HepG2 (cell line): ENCODE data around the gene PTPRF. TPM values are rescaled to one million over a fixed set of nuclear protein-coding genes. Genes with fewer than 3 reads are reported as not detected.

Experiments used
- CBX5 ChIP-seq: sonication (generic); formaldehyde crosslinking; IDR thresholded peaks from 2 replicates; pipeline ENCODE4 v1.4.0; 2020; ENCODE audit warnings: missing genetic modification reagents, borderline replicate concordance
- CEBPG ChIP-seq: IDR thresholded peaks from 2 replicates; pipeline ENCODE4 v1.6.1; 2016
- CHCHD3 ChIP-seq: sonication (generic); formaldehyde crosslinking; IDR thresholded peaks from 2 replicates; pipeline ENCODE4 v1.8.0; 2022; ENCODE audit warnings: mild to moderate bottlenecking, missing genetic modification reagents, moderate library complexity
- KDM2A ChIP-seq: sonication (generic); formaldehyde crosslinking; IDR thresholded peaks from 2 replicates; pipeline ENCODE4 v1.4.0; 2020; ENCODE audit warnings: low read depth, missing genetic modification reagents, borderline replicate concordance
- TBX3 ChIP-seq: fragments of 450-650 bp; IDR thresholded peaks from 2 replicates; pipeline ENCODE4 v1.6.1; 2017; ENCODE audit warnings: antibody characterized with exemption, mild to moderate bottlenecking, inconsistent platforms, borderline replicate concordance
- ZBTB21 ChIP-seq: sonication (generic); formaldehyde crosslinking; IDR thresholded peaks from 2 replicates; pipeline ENCODE4 v1.4.0; 2020; ENCODE audit warnings: missing genetic modification reagents
- ZNF17 ChIP-seq: sonication (generic); formaldehyde crosslinking; IDR thresholded peaks from 2 replicates; pipeline ENCODE4 v1.5.0; 2020; ENCODE audit warnings: mild to moderate bottlenecking, missing genetic modification reagents
- ZNF3 ChIP-seq: IDR thresholded peaks from 2 replicates; pipeline ENCODE4 v1.7.0; 2017; ENCODE audit warnings: inconsistent platforms
- polyA plus RNA-seq, 8 experiments: library from polyadenylated mRNA; depleted of rRNA in 3 of 8; stranded (reverse) in 7 of 8; unstranded in 1 of 8; fragments of >200 nt; fragmentation: Illumina TruSeq in 4 of 8; extraction: Trizol in 4 of 8; gene quantifications; 2 replicates each; pipeline versions ENCODE4 v1.2.1 to v1.2.3, GENCODE V29; 2011 to 2016; ENCODE audit warnings: low read depth in 4 of 8, missing spikeins in 1 of 8, mixed read lengths in 1 of 8; ENCODE audit not compliant: insufficient read depth in 1 of 8
- total RNA-seq, 5 experiments: library from RNA; depleted of rRNA; stranded (reverse); fragments of >200 nt; fragmentation: Illumina TruSeq; extraction: Trizol; gene quantifications; 2 replicates each; pipeline ENCODE4 v1.2.3, GENCODE V29; 2016; ENCODE audit warnings: low read depth in 1 of 5
- TF ChIP-seq, protein P1 (sequence below): sonication (generic); formaldehyde crosslinking; IDR thresholded peaks from 2 replicates; pipeline ENCODE4 v1.9.0; 2021; ENCODE audit warnings: missing genetic modification reagents, borderline replicate concordance
- TF ChIP-seq, protein P2 (sequence below): sonication (generic); formaldehyde crosslinking; conservative IDR thresholded peaks from 2 replicates; pipeline ENCODE4 v1.4.0; 2020; ENCODE audit warnings: mild to moderate bottlenecking, missing genetic modification reagents, moderate library complexity
- TF ChIP-seq, protein P3 (sequence below): sonication (generic); formaldehyde crosslinking; IDR thresholded peaks from 2 replicates; pipeline ENCODE4 v1.8.0; 2022; ENCODE audit warnings: mild to moderate bottlenecking, missing genetic modification reagents
- TF ChIP-seq, protein P4 (sequence below): sonication (generic); formaldehyde crosslinking; IDR thresholded peaks from 2 replicates; pipeline ENCODE4 v1.5.1; 2020; ENCODE audit warnings: mild to moderate bottlenecking, missing genetic modification reagents, borderline replicate concordance
- TF ChIP-seq, protein P5 (sequence below): IDR thresholded peaks from 2 replicates; pipeline ENCODE4 v1.6.1; 2016; ENCODE audit warnings: low read depth

PTPRF gene
- total and polyA plus RNA-seq, 2 of the 13 experiments (the other 11 are each of a cell fraction or from before 2014, with no cell fraction given): 55.9 to 167 TPM

DNA sequence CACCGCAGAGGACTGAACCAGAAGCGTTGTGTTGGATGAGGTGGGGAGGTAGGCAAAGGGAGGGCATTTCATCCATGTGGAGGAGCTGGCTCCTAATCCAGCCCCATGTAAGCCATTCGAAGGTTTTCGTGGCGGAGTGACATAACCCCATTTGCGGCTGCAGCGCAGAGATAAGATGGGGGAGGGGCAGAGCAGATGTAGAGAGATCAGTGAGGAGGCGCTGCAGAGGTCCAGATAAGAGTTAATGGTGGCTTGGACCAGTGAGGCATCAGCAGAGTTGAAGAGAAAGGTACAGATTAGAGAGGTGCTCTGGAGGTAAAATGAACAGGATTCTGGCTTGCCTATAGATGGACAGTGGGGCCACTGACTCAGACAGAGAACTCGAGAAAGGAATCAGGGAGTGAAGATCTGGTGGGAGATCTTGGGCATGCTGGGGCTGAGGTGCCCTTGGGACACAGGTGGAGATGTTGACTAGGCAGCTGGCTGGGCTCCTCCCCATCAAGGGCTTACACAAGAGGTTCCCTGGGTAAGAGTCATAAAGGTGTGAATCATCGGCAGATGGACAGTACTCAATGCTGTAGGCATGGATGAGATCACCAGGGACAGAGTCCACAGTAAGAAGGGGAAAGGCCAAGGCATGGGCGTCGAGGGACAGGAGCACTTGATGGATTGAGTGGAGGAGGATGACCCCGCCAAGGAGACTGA, 7.8 kb upstream of the PTPRF start (continued):
- TF ChIP-seq, protein P1, sequence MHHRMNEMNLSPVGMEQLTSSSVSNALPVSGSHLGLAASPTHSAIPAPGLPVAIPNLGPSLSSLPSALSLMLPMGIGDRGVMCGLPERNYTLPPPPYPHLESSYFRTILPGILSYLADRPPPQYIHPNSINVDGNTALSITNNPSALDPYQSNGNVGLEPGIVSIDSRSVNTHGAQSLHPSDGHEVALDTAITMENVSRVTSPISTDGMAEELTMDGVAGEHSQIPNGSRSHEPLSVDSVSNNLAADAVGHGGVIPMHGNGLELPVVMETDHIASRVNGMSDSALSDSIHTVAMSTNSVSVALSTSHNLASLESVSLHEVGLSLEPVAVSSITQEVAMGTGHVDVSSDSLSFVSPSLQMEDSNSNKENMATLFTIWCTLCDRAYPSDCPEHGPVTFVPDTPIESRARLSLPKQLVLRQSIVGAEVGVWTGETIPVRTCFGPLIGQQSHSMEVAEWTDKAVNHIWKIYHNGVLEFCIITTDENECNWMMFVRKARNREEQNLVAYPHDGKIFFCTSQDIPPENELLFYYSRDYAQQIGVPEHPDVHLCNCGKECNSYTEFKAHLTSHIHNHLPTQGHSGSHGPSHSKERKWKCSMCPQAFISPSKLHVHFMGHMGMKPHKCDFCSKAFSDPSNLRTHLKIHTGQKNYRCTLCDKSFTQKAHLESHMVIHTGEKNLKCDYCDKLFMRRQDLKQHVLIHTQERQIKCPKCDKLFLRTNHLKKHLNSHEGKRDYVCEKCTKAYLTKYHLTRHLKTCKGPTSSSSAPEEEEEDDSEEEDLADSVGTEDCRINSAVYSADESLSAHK (CRISPR knock-in tag): no peak
- TF ChIP-seq, protein P2, sequence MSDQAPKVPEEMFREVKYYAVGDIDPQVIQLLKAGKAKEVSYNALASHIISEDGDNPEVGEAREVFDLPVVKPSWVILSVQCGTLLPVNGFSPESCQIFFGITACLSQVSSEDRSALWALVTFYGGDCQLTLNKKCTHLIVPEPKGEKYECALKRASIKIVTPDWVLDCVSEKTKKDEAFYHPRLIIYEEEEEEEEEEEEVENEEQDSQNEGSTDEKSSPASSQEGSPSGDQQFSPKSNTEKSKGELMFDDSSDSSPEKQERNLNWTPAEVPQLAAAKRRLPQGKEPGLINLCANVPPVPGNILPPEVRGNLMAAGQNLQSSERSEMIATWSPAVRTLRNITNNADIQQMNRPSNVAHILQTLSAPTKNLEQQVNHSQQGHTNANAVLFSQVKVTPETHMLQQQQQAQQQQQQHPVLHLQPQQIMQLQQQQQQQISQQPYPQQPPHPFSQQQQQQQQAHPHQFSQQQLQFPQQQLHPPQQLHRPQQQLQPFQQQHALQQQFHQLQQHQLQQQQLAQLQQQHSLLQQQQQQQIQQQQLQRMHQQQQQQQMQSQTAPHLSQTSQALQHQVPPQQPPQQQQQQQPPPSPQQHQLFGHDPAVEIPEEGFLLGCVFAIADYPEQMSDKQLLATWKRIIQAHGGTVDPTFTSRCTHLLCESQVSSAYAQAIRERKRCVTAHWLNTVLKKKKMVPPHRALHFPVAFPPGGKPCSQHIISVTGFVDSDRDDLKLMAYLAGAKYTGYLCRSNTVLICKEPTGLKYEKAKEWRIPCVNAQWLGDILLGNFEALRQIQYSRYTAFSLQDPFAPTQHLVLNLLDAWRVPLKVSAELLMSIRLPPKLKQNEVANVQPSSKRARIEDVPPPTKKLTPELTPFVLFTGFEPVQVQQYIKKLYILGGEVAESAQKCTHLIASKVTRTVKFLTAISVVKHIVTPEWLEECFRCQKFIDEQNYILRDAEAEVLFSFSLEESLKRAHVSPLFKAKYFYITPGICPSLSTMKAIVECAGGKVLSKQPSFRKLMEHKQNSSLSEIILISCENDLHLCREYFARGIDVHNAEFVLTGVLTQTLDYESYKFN (CRISPR knock-in tag): no peak; the same call in 1 of the 2 replicates
- TF ChIP-seq, protein P3, sequence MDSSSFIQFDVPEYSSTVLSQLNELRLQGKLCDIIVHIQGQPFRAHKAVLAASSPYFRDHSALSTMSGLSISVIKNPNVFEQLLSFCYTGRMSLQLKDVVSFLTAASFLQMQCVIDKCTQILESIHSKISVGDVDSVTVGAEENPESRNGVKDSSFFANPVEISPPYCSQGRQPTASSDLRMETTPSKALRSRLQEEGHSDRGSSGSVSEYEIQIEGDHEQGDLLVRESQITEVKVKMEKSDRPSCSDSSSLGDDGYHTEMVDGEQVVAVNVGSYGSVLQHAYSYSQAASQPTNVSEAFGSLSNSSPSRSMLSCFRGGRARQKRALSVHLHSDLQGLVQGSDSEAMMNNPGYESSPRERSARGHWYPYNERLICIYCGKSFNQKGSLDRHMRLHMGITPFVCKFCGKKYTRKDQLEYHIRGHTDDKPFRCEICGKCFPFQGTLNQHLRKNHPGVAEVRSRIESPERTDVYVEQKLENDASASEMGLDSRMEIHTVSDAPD (CRISPR knock-in tag): no peak
- TF ChIP-seq, protein P4, sequence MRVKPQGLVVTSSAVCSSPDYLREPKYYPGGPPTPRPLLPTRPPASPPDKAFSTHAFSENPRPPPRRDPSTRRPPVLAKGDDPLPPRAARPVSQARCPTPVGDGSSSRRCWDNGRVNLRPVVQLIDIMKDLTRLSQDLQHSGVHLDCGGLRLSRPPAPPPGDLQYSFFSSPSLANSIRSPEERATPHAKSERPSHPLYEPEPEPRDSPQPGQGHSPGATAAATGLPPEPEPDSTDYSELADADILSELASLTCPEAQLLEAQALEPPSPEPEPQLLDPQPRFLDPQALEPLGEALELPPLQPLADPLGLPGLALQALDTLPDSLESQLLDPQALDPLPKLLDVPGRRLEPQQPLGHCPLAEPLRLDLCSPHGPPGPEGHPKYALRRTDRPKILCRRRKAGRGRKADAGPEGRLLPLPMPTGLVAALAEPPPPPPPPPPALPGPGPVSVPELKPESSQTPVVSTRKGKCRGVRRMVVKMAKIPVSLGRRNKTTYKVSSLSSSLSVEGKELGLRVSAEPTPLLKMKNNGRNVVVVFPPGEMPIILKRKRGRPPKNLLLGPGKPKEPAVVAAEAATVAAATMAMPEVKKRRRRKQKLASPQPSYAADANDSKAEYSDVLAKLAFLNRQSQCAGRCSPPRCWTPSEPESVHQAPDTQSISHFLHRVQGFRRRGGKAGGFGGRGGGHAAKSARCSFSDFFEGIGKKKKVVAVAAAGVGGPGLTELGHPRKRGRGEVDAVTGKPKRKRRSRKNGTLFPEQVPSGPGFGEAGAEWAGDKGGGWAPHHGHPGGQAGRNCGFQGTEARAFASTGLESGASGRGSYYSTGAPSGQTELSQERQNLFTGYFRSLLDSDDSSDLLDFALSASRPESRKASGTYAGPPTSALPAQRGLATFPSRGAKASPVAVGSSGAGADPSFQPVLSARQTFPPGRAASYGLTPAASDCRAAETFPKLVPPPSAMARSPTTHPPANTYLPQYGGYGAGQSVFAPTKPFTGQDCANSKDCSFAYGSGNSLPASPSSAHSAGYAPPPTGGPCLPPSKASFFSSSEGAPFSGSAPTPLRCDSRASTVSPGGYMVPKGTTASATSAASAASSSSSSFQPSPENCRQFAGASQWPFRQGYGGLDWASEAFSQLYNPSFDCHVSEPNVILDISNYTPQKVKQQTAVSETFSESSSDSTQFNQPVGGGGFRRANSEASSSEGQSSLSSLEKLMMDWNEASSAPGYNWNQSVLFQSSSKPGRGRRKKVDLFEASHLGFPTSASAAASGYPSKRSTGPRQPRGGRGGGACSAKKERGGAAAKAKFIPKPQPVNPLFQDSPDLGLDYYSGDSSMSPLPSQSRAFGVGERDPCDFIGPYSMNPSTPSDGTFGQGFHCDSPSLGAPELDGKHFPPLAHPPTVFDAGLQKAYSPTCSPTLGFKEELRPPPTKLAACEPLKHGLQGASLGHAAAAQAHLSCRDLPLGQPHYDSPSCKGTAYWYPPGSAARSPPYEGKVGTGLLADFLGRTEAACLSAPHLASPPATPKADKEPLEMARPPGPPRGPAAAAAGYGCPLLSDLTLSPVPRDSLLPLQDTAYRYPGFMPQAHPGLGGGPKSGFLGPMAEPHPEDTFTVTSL: 0 out of 2 replicates have a peak, but pooled peaks have one; percentile 36
- TF ChIP-seq ZNF3 (CRISPR knock-in tag) (no peak), CEBPG (peak; percentile 56), ZBTB21 (no peak), KDM2A (CRISPR knock-in tag) (peak; percentile 42; the same call in 1 of the 2 replicates), TBX3 (peak; percentile 45; the same call in 1 of the 2 replicates), CBX5 (CRISPR knock-in tag) (no peak), ZNF17 (CRISPR knock-in tag) (no peak), CHCHD3 (no peak)
- TF ChIP-seq, protein P5, sequence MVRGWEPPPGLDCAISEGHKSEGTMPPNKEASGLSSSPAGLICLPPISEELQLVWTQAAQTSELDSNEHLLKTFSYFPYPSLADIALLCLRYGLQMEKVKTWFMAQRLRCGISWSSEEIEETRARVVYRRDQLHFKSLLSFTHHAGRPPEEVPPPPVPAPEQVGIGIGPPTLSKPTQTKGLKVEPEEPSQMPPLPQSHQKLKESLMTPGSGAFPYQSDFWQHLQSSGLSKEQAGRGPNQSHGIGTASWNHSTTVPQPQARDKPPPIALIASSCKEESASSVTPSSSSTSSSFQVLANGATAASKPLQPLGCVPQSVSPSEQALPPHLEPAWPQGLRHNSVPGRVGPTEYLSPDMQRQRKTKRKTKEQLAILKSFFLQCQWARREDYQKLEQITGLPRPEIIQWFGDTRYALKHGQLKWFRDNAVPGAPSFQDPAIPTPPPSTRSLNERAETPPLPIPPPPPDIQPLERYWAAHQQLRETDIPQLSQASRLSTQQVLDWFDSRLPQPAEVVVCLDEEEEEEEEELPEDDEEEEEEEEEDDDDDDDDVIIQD (CRISPR knock-in tag): peak; percentile 39; the same call in 1 of the 2 replicates
